Keratinocyte (primary cell): ENCODE results near the gene PRSS50. TPM values are rescaled to one million over a fixed set of nuclear protein-coding genes. Genes with fewer than 3 reads are reported as not detected.
"Not testable (repeated sequence)": the region's sequence is repeated elsewhere in the genome, so short reads cannot be mapped to it uniquely, and the experiment has no call there.

Experiments used
- DNase-seq: peaks from one replicate; pipeline ENCODE4 v3.0.0-alpha.2; 2011; ENCODE audit warnings: low read depth, missing footprints, low spot score
- FAIRE-seq: peaks from 2 replicates; lab custom pipeline; 2011; peaks lifted over from hg19 to GRCh38; lab: Jason Lieb, UNC
- H2AFZ ChIP-seq: 2 replicates; pipeline ENCODE4 v1.6.0; 2012; ENCODE audit warnings: low read length, control low read depth, inconsistent platforms; ENCODE audit not compliant: control insufficient read depth
- H3K27ac ChIP-seq: 2 replicates; pipeline ENCODE4 v1.5.1; 2011; ENCODE audit warnings: low read length; ENCODE audit not compliant: control insufficient read depth, insufficient read depth
- H3K27me3 ChIP-seq: 3 replicates; pipeline ENCODE4 v1.6.0; 2011; ENCODE audit warnings: low read length; ENCODE audit not compliant: control insufficient read depth, insufficient read depth; ENCODE audit errors: extremely low read depth
- H3K36me3 ChIP-seq, 2 experiments: 2 replicates in 1 of 2; 3 replicates in 1 of 2; pipeline ENCODE4 v1.5.1; 2011; ENCODE audit warnings: low read length in 2 of 2, mild to moderate bottlenecking in 1 of 2; ENCODE audit not compliant: control insufficient read depth in 2 of 2, insufficient read depth in 2 of 2; ENCODE audit errors: extremely low read depth in 1 of 2
- H3K4me1 ChIP-seq: 3 replicates; pipeline ENCODE4 v1.5.1; 2011; ENCODE audit warnings: low read length; ENCODE audit not compliant: control insufficient read depth, insufficient read depth; ENCODE audit errors: extremely low read depth
- H3K4me2 ChIP-seq: 3 replicates; pipeline ENCODE4 v1.6.0; 2011; ENCODE audit warnings: low read depth, low read length; ENCODE audit not compliant: control insufficient read depth, insufficient read depth; ENCODE audit errors: extremely low read depth
- H3K4me3 ChIP-seq, 3 experiments: fragments of 200-600 bp in 1 of 3; sonication (generic) in 1 of 3; 2 replicates in 2 of 3; 3 replicates in 1 of 3; pipeline ENCODE4 v1.5.1; 2011 to 2016; ENCODE audit warnings: low read length in 3 of 3, mild to moderate bottlenecking in 3 of 3, control low read depth in 2 of 3, inconsistent platforms in 1 of 3, low read depth in 1 of 3, mixed read lengths in 1 of 3, mixed run types in 1 of 3, moderate library complexity in 1 of 3; ENCODE audit not compliant: control insufficient read depth in 2 of 3, insufficient read depth in 2 of 3; ENCODE audit errors: extremely low read depth in 1 of 3
- H3K79me2 ChIP-seq: 2 replicates; pipeline ENCODE4 v1.6.0; 2012; ENCODE audit warnings: low read length; ENCODE audit not compliant: control insufficient read depth, insufficient read depth
- H3K9ac ChIP-seq: 3 replicates; pipeline ENCODE4 v1.6.0; 2011; ENCODE audit warnings: low read length; ENCODE audit not compliant: control insufficient read depth, insufficient read depth; ENCODE audit errors: extremely low read depth
- H3K9me1 ChIP-seq: 3 replicates; pipeline ENCODE4 v1.6.0; 2011; ENCODE audit warnings: low read length; ENCODE audit not compliant: control insufficient read depth, insufficient read depth; ENCODE audit errors: extremely low read depth
- H3K9me3 ChIP-seq: 2 replicates; pipeline ENCODE4 v1.5.1; 2012; ENCODE audit warnings: low read depth, low read length; ENCODE audit not compliant: control insufficient read depth
- H4K20me1 ChIP-seq: 3 replicates; pipeline ENCODE4 v1.6.0; 2011; ENCODE audit warnings: low read length; ENCODE audit not compliant: control insufficient read depth, insufficient read depth; ENCODE audit errors: extremely low read depth
- CTCF ChIP-seq, 3 experiments: IDR thresholded peaks in 1 of 3; conservative IDR thresholded peaks in 1 of 3; optimal IDR thresholded peaks in 1 of 3; 2 replicates in 2 of 3; 3 replicates in 1 of 3; pipeline versions ENCODE3 to v1.5.1; 2011; ENCODE audit warnings: low read length in 3 of 3, mild to moderate bottlenecking in 3 of 3, moderate library complexity in 2 of 3, control low read depth in 1 of 3, inconsistent platforms in 1 of 3; ENCODE audit not compliant: insufficient read depth in 2 of 3; ENCODE audit errors: extremely low read depth in 1 of 3
- EZH2 ChIP-seq: IDR thresholded peaks from one replicate; pipeline ENCODE4 v1.6.1; 2012; ENCODE audit warnings: inconsistent platforms, mild to moderate bottlenecking, low read length, moderate library complexity
- dilution Hi-C: fragments of 300-500 bp; cut with MboI; formaldehyde crosslinking; loops from one replicate; pipeline ENCODE4 v1.7.0; 2020; ENCODE audit warnings: low sequenced_read_pairs; ENCODE audit not compliant: extremely low pct_ligation_motif_present
- polyA plus RNA-seq, 5 experiments: library from polyadenylated mRNA; depleted of rRNA in 3 of 5; stranded (reverse) in 3 of 5; stranded (forward) in 1 of 5; unstranded in 1 of 5; fragments of >200 nt; gene quantifications; 1 replicate in 1 of 5; 2 replicates in 3 of 5; 3 replicates in 1 of 5; pipeline versions ENCODE4 v1.2.1 to v1.2.3, GENCODE V29; 2011 to 2012; ENCODE audit warnings: missing spikeins in 2 of 5, low read depth in 1 of 5, low replicate concordance in 1 of 5

The PRSS50 gene
- polyA plus RNA-seq, 1 donor (not counting 4 experiments of a cell fraction or from before 2014, with no cell fraction given): not detected

- H3K4me3 ChIP-seq: no peak overlapping the region
- H3K4me2 ChIP-seq: no peak overlapping the region
- no peaks in the 10 kb centered on the region for H3K4me1 ChIP-seq
- dilution Hi-C loops: no loop called here
- no peaks in the 10 kb centered on the region for H3K79me2 ChIP-seq
- no peak overlapping the region for H3K9ac ChIP-seq
- DNase-seq (no peak), FAIRE-seq (no peak)
- H3K27ac ChIP-seq: no peak overlapping the region
- TF ChIP-seq CTCF (optimal IDR thresholded peaks at IDR 0.05 in 1 of 3, IDR thresholded peaks at IDR 0.05 in 1 of 3, conservative IDR thresholded peaks at IDR 0.05 in 1 of 3; ENCODE audit: extremely low read depth in 1 of 3, insufficient read depth in 2 of 3, low read length in 3 of 3) (no peak), EZH2 (no peak)
- H3K36me3 ChIP-seq: no peaks in the 10 kb centered on the region
- no peak overlapping the region for H2AFZ ChIP-seq
- no peaks in the 10 kb centered on the region for H3K27me3 ChIP-seq
- H3K9me1 ChIP-seq: no peaks in the 10 kb centered on the region
- no peaks in the 10 kb centered on the region for H4K20me1 ChIP-seq
- H3K9me3 ChIP-seq: no peaks in the 10 kb centered on the region
Observed at GRCh38 chr3:46756642-46757041, 39.0 kb upstream of the PRSS50 start.

- Histone ChIP-seq H3K27ac (no peak overlapping the region), H2AFZ (no peak overlapping the region), H3K4me3 (no peak overlapping the region), H3K36me3 (no peaks in the 10 kb centered on the region), H3K79me2 (no peaks in the 10 kb centered on the region), H3K4me1 (no peaks in the 10 kb centered on the region), H3K9me1 (no peaks in the 10 kb centered on the region), H3K4me2 (no peak overlapping the region), H3K9me3 (no peaks in the 10 kb centered on the region), H3K9ac (no peak overlapping the region), H3K27me3 (no peaks in the 10 kb centered on the region), H4K20me1 (no peaks in the 10 kb centered on the region)
- FAIRE-seq: no peak
- no peak for DNase-seq
- TF ChIP-seq EZH2 (no peak), CTCF (optimal IDR thresholded peaks at IDR 0.05 in 1 of 3, IDR thresholded peaks at IDR 0.05 in 1 of 3, conservative IDR thresholded peaks at IDR 0.05 in 1 of 3; ENCODE audit: extremely low read depth in 1 of 3, insufficient read depth in 2 of 3, low read length in 3 of 3) (no peak)
- dilution Hi-C loops: no loop called here
Observed at GRCh38 chr3:46755646-46756045, 38.0 kb upstream of the PRSS50 start.

DNA sequence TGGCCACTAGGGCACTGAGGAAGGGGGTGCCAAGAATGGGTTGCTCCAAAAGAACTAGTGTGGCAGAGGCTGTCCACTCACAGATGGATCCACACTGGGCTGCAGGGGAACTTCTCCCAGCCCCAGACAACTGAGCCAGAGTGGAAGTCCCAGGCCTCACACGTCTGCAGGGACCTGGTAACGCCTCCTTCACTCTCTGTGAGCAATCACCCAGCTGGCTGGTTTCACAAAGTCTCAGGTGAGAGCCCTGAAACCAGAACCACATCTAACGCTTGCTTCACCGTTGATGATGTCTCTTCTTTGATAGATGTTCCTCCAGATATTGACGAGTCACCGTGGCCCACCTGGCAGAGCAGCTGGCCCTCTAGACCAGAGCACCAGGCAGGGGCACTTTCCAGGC, 35.5 kb upstream of the PRSS50 start:
- H2AFZ ChIP-seq, H3K27me3 ChIP-seq, dilution Hi-C loops, DNase-seq, H3K4me1 ChIP-seq, FAIRE-seq, H3K36me3 ChIP-seq, H4K20me1 ChIP-seq, H3K9ac ChIP-seq, H3K9me3 ChIP-seq, H3K4me3 ChIP-seq, H3K79me2 ChIP-seq, H3K4me2 ChIP-seq, H3K9me1 ChIP-seq, H3K27ac ChIP-seq: not testable (repeated sequence)
